Stimulated activated CD8-positive, alpha-beta memory T cell treated with anti-CD3 and anti-CD28 coated beads, Interleukin-4, amount 100 ng/mL, for 24 hours (primary cell): ENCODE data around the gene HOOK2.
A peak's percentile ranks its signal among the peaks of the same experiment; 100 is the strongest.
"Not testable (repeated sequence)": the region's sequence is repeated elsewhere in the genome, so short reads cannot be mapped to it uniquely, and the experiment has no call there.

ENCODE experiments used
- DNase-seq: peaks from one replicate; pipeline ENCODE4 v3.0.0-alpha.2; 2020; ENCODE audit warnings: low read depth

The HOOK2 gene

GRCh38 chr19:12754465-12755196 lies 20.7 kb downstream of the HOOK2 start:
- no peak for DNase-seq

GRCh38 chr19:12752056-12752781 lies 23.1 kb downstream of the HOOK2 start:
- DNase-seq = no peak

- no peak for DNase-seq
Measured at GRCh38 chr19:12751635-12752034, 23.7 kb downstream of the HOOK2 start, which contains the start of gene BEST2. Gene BEST2, plus strand, starts transcription at chr19:12751791. Its CDS starts 802 bp downstream, at chr19:12752593.

- no peak for DNase-seq
Measured at GRCh38 chr19:12750851-12751250, 24.5 kb downstream of the HOOK2 start.

- no peak for DNase-seq
Measured at GRCh38 chr19:12749938-12750521, 25.3 kb downstream of the HOOK2 start.

- DNase-seq = no peak
Measured at GRCh38 chr19:12748489-12748888, 26.9 kb downstream of the HOOK2 start.

GRCh38 chr19:12745166-12745897 lies 30.0 kb downstream of the HOOK2 start:
- no peak for DNase-seq

- no peak for DNase-seq
Measured at GRCh38 chr19:12737835-12738351, 37.5 kb downstream of the HOOK2 start.

GRCh38 chr19:12736995-12737834 lies 38.1 kb downstream of the HOOK2 start, which contains the start of gene GET3:
Gene GET3, plus strand, starts transcription at chr19:12737497. Its CDS starts 9 bp downstream, at chr19:12737506.
- peak; percentile 59 for DNase-seq

- DNase-seq = peak; percentile 40
Measured at GRCh38 chr19:12733369-12734214, 41.8 kb downstream of the HOOK2 start.

GRCh38 chr19:12731337-12731736 lies 44.0 kb downstream of the HOOK2 start:
- no peak for DNase-seq

GRCh38 chr19:12730064-12730463 lies 45.3 kb downstream of the HOOK2 start:
- no peak for DNase-seq

GRCh38 chr19:12727745-12728433 lies 47.5 kb downstream of the HOOK2 start:
- DNase-seq = no peak

GRCh38 chr19:12726988-12727316 lies 48.4 kb downstream of the HOOK2 start:
- DNase-seq = no peak

GRCh38 chr19:12725612-12726011 lies 49.7 kb downstream of the HOOK2 start:
- DNase-seq = not testable (repeated sequence)

GRCh38 chr19:12723641-12724426 lies 51.5 kb downstream of the HOOK2 start, which contains the start of gene TNPO2:
Gene TNPO2, minus strand, starts transcription at chr19:12723932. Its CDS starts 2,955 bp downstream, at chr19:12720977.
- DNase-seq = peak; percentile 51

- DNase-seq = no peak
Measured at GRCh38 chr19:12723381-12723640, 52.0 kb downstream of the HOOK2 start.

- DNase-seq = peak; percentile 86
Measured at GRCh38 chr19:12722566-12723380, 52.6 kb downstream of the HOOK2 start.
